GM12878 (cell line): Measurements from ENCODE around the gene NPAS3. TPM values are rescaled to one million over a fixed set of nuclear protein-coding genes. Genes with fewer than 3 reads are reported as not detected.

Source experiments
- ATAC-seq: fragments of 200-7000 bp; cut with Tn5 transposase; 3 replicates; pipeline ENCODE4 v1.9.1; 2020; ENCODE audit warnings: mild to moderate bottlenecking, moderate library complexity
- BruUV-seq: library from RNA; stranded (reverse); fragments of 400-500 nt; replicated peaks from 2 replicates; lab custom pipeline; 2021; lab: Mats Ljungman, UMichigan
- CTCF ChIA-PET: fragments of 300-600 bp; sonication (Branson Sonifier 250); formaldehyde crosslinking; extraction: SDS; loops from one replicate; lab custom pipeline; 2021; ENCODE audit warnings: inconsistent platforms; lab: Yijun Ruan, JAX
- POLR2A ChIA-PET: fragments of 350-600 bp; formaldehyde crosslinking; extraction: SDS; loops from one replicate; lab custom pipeline; 2021; ENCODE audit warnings: inconsistent platforms; lab: Charles Lee
- RAD21 ChIA-PET: fragments of 300-600 bp; sonication (Branson Sonifier 250); formaldehyde crosslinking; loops from one replicate; lab custom pipeline; 2023; ENCODE audit warnings: antibody characterized with exemption; ENCODE audit not compliant: unreplicated experiment; lab: Charles Lee
- SMC1A ChIA-PET: fragments of 300-600 bp; sonication (Branson Sonifier 250); formaldehyde crosslinking; loops from one replicate; lab custom pipeline; 2023; ENCODE audit not compliant: unreplicated experiment, uncharacterized antibody; lab: Charles Lee
- DNase-seq: peaks from one replicate; pipeline ENCODE4 v3.0.0-alpha.2; 2011; ENCODE audit warnings: low read depth, low spot score
- FAIRE-seq: peaks from 3 replicates; lab custom pipeline; 2011; peaks lifted over from hg19 to GRCh38; lab: Jason Lieb, UNC
- H2AFZ ChIP-seq: 2 replicates; pipeline ENCODE4 v1.6.0; 2011; ENCODE audit warnings: low read depth, low read length, control low read depth; ENCODE audit not compliant: control insufficient read depth
- H3K27ac ChIP-seq: 2 replicates; pipeline ENCODE4 v1.5.1; 2011; ENCODE audit warnings: control low read depth; ENCODE audit not compliant: control insufficient read depth, insufficient read depth
- H3K27me3 ChIP-seq, 2 experiments: replicated peaks in 1 of 2; 2 replicates each; pipeline versions ENCODE4 v1.6.0 to v1.6.1; 2011; ENCODE audit warnings: low read length in 1 of 2; ENCODE audit not compliant: control insufficient read depth in 2 of 2, insufficient read depth in 2 of 2
- H3K36me3 ChIP-seq, 2 experiments: 2 replicates each; pipeline ENCODE4 v1.5.1; 2011; ENCODE audit warnings: low read length in 1 of 2; ENCODE audit not compliant: control insufficient read depth in 2 of 2, insufficient read depth in 2 of 2
- H3K4me1 ChIP-seq: 2 replicates; pipeline ENCODE4 v1.6.1; 2011; ENCODE audit warnings: mild to moderate bottlenecking, low read length, moderate library complexity, mixed read lengths; ENCODE audit not compliant: control insufficient read depth, insufficient read depth
- H3K4me2 ChIP-seq: 2 replicates; pipeline ENCODE4 v1.6.0; 2011; ENCODE audit warnings: control low read depth; ENCODE audit not compliant: control insufficient read depth, insufficient read depth
- H3K4me3 ChIP-seq: fragments of 200-600 bp; sonication (generic); 2 replicates; pipeline ENCODE4 v1.5.1; 2016
- H3K79me2 ChIP-seq: 2 replicates; pipeline ENCODE4 v1.6.0; 2011; ENCODE audit warnings: low read length; ENCODE audit not compliant: control insufficient read depth, insufficient read depth
- H3K9ac ChIP-seq: 2 replicates; pipeline ENCODE4 v1.8.0; 2011; ENCODE audit warnings: low read length, control low read depth, mixed read lengths; ENCODE audit not compliant: control insufficient read depth, insufficient read depth
- H3K9me3 ChIP-seq: replicated peaks from 3 replicates; pipeline ENCODE4 v1.5.1; 2011; ENCODE audit warnings: mild to moderate bottlenecking, low read length; ENCODE audit not compliant: control insufficient read depth, insufficient read depth
- H4K20me1 ChIP-seq: 2 replicates; pipeline ENCODE4 v1.6.0; 2011; ENCODE audit not compliant: control insufficient read depth, insufficient read depth
- CEBPZ ChIP-seq: fragments of 150-350 bp; IDR thresholded peaks from 2 replicates; pipeline ENCODE4 v1.6.1; 2016; ENCODE audit warnings: low read depth, low read length
- DPF2 ChIP-seq: fragments of 450-650 bp; IDR thresholded peaks from 2 replicates; pipeline ENCODE4 v1.6.1; 2017; ENCODE audit warnings: mild to moderate bottlenecking
- EGR1 ChIP-seq, 2 experiments: IDR thresholded peaks; 1 replicate in 1 of 2; 2 replicates in 1 of 2; pipeline ENCODE4 v1.6.1; 2011 to 2012; ENCODE audit warnings: low read depth in 2 of 2, low read length in 2 of 2, borderline replicate concordance in 1 of 2, mild to moderate bottlenecking in 1 of 2, moderate library complexity in 1 of 2
- KDM1A ChIP-seq: fragments of 200-600 bp; sonication (generic); IDR thresholded peaks from 2 replicates; pipeline ENCODE4 v1.6.1; 2016; ENCODE audit warnings: borderline replicate concordance
- NBN ChIP-seq: fragments of 450-650 bp; IDR thresholded peaks from 2 replicates; pipeline ENCODE4 v1.6.1; 2016
- RB1 ChIP-seq: fragments of 450-650 bp; formaldehyde crosslinking; IDR thresholded peaks from 2 replicates; pipeline ENCODE4 v1.6.1; 2017; ENCODE audit warnings: mild to moderate bottlenecking, borderline replicate concordance
- RELB ChIP-seq: fragments of 450-650 bp; IDR thresholded peaks from 2 replicates; pipeline ENCODE4 v1.6.1; 2017; ENCODE audit warnings: low read depth, mild to moderate bottlenecking, moderate library complexity
- SMC3 ChIP-seq: IDR thresholded peaks from 2 replicates; pipeline ENCODE4 v1.6.1; 2011; ENCODE audit warnings: low read length, improper control_type of control experiment, borderline replicate concordance
- SUPT20H ChIP-seq: IDR thresholded peaks from 2 replicates; pipeline ENCODE4 v1.6.1; 2011; ENCODE audit warnings: low read depth, mild to moderate bottlenecking, low read length, moderate library complexity, borderline replicate concordance; ENCODE audit not compliant: control insufficient read depth
- TCF12 ChIP-seq: IDR thresholded peaks from 2 replicates; pipeline ENCODE4 v1.6.1; 2011; ENCODE audit warnings: low read depth, mild to moderate bottlenecking, low read length
- ZNF274 ChIP-seq: IDR thresholded peaks from one replicate; pipeline ENCODE4 v1.8.0; 2011; ENCODE audit not compliant: insufficient read length, insufficient read depth
- ZZZ3 ChIP-seq: IDR thresholded peaks from 2 replicates; pipeline ENCODE4 v1.6.1; 2011; ENCODE audit warnings: low read depth; ENCODE audit not compliant: control insufficient read depth, insufficient read length
- WGBS: methylation state at CpG from one replicate; pipeline ENCODE4 v1.1.6; 2016; ENCODE audit warnings: low lambda C conversion rate; ENCODE audit not compliant: insufficient replicate concordance, insufficient coverage; ENCODE audit errors: missing lambda C conversion rate; 5-methylcytosine and 5-hydroxymethylcytosine counted together
- in situ Hi-C: fragments of 300-500 bp; cut with MboI; formaldehyde crosslinking; loops from 9 replicates; pipeline ENCODE4 v1.14.3; 2018; ENCODE audit warnings: mixed read lengths
- intact Hi-C: fragments of 100-400 bp; cut with micrococcal nuclease; formaldehyde crosslinking; loops from one replicate; pipeline ENCODE4 v1.14.2; 2022; ENCODE audit not compliant: unreplicated experiment
- polyA plus RNA-seq, 11 experiments: library from polyadenylated mRNA; depleted of rRNA in 4 of 11; unstranded in 6 of 11; stranded (reverse) in 5 of 11; fragments of >200 nt; fragmentation: Nextera tagmentation in 4 of 11; fragmentation: Illumina TruSeq in 1 of 11; extraction: Ambion mirVana in 4 of 11; extraction: Trizol in 1 of 11; gene quantifications; 1 replicate in 1 of 11; 2 replicates in 10 of 11; pipeline versions ENCODE4 v1.2.1 to v1.2.3, GENCODE V29; 2011 to 2016; ENCODE audit warnings: inconsistent platforms in 2 of 11, missing spikeins in 2 of 11, low read depth in 1 of 11
- total RNA-seq, 4 experiments: library from RNA; depleted of rRNA in 3 of 4; stranded (reverse); fragments of >200 nt in 3 of 4; fragmentation: Illumina TruSeq in 1 of 4; extraction: Trizol in 1 of 4; gene quantifications; 2 replicates each; pipeline versions ENCODE4 v1.2.1 to v1.2.3, GENCODE V29; 2013 to 2021

NPAS3 gene
- total and polyA plus RNA-seq, 10 of the 15 experiments (the other 5 are each of a cell fraction or from before 2014, with no cell fraction given) = under 0.01 to 2.7 (median 0.03) TPM; not detected in 6

- CTCF ChIA-PET = no interaction called here
- WGBS = 0% methylated on average over 1 of the region's 1 CpG
- H4K20me1 ChIP-seq = no peaks in the 10 kb centered on the region
- no peaks in the 10 kb centered on the region for H3K27me3 ChIP-seq
- TF ChIP-seq EGR1 (IDR thresholded peaks at IDR 0.05; ENCODE audit: borderline replicate concordance in 1 of 2, low read depth in 2 of 2, low read length in 2 of 2) (no peak), SUPT20H (no peak), NBN (no peak), SMC3 (no peak), CEBPZ (no peak), KDM1A (no peak), DPF2 (no peak), ZNF274 (no peak), TCF12 (no peak), ZZZ3 (no peak), RB1 (no peak), RELB (no peak)
- FAIRE-seq (no peak), ATAC-seq (no peak), DNase-seq (no peak)
- POLR2A ChIA-PET = no interaction called here
- intact Hi-C loops = loop anchor here (10.0 kb wide), 1 partner anchor 835 kb away; no protein-coding TSS in a partner anchor
- no TSS peak for BruUV-seq
- no peaks in the 10 kb centered on the region for H3K4me1 ChIP-seq
- H3K27ac ChIP-seq = no peak overlapping the region
- in situ Hi-C loops = loop anchor here (5.0 kb wide), 1 partner anchor 322 kb away; no protein-coding TSS in a partner anchor
- no peaks in the 10 kb centered on the region for H3K9me3 ChIP-seq
- H3K9ac ChIP-seq = no peak overlapping the region
- no peak overlapping the region for H3K4me2 ChIP-seq
- SMC1A ChIA-PET = no interaction called here
- RAD21 ChIA-PET = no interaction called here
- H3K4me3 ChIP-seq = no peak overlapping the region
- no peak overlapping the region for H2AFZ ChIP-seq
- H3K79me2 ChIP-seq = no peaks in the 10 kb centered on the region
- H3K36me3 ChIP-seq = no peaks in the 10 kb centered on the region
Measured at GRCh38 chr14:33469898-33470297, 531.2 kb downstream of the NPAS3 start.
